NB4 (cell line): ENCODE results near the gene CIC.
A peak's percentile ranks its signal among the peaks of the same experiment; 100 is the strongest.

Experiments used
- DNase-seq: peaks from one replicate; pipeline ENCODE4 v3.0.0; 2010; ENCODE audit warnings: low read depth
- H3K4me3 ChIP-seq: one replicate; pipeline ENCODE4 v1.5.1; 2011; ENCODE audit warnings: mild to moderate bottlenecking, low read depth, low read length, moderate library complexity
- CTCF ChIP-seq: IDR thresholded peaks from one replicate; pipeline ENCODE4 v1.5.1; 2012; ENCODE audit warnings: low read depth, low read length
- MAX ChIP-seq: IDR thresholded peaks from 2 replicates; pipeline ENCODE4 v1.6.1; 2011; ENCODE audit warnings: low read depth, low read length
- MYC ChIP-seq: IDR thresholded peaks from 2 replicates; pipeline ENCODE4 v1.6.1; 2011; ENCODE audit warnings: low read depth, low read length
- POLR2A ChIP-seq: IDR thresholded peaks from 2 replicates; pipeline ENCODE4 v1.6.1; 2011; ENCODE audit warnings: mild to moderate bottlenecking; ENCODE audit not compliant: insufficient read length; ENCODE audit errors: extremely low read depth

Gene CIC

GRCh38 chr19:42343344-42344110 is 74.5 kb downstream of the CIC start:
- TF ChIP-seq CTCF (peak; percentile 24), MAX (no peak)

GRCh38 chr19:42344336-42344893 is 75.4 kb downstream of the CIC start:
- no peak for DNase-seq
- TF ChIP-seq CTCF, result no peak
- TF ChIP-seq MAX, result no peak
- TF ChIP-seq POLR2A, result no peak
- TF ChIP-seq MYC, result no peak
- H3K4me3 ChIP-seq, result no peak overlapping the region

More at GRCh38 chr19:42343344-42344110, 74.5 kb downstream of the CIC start:
- no peak for DNase-seq
- H3K4me3 ChIP-seq, result no peak overlapping the region
